Left forelimb (tissue), 1 donor: ENCODE data around the gene RBM33.

Source experiments
- DNase-seq: peaks from one replicate; pipeline ENCODE4 v3.0.0-alpha.2; 2018; ENCODE audit warnings: low spot score

RBM33 gene

GRCh38 chr7:155728116-155728515, 83.7 kb downstream of the RBM33 start:
- no peak for DNase-seq

- no peak for DNase-seq
Measured at GRCh38 chr7:155729847-155730246, 85.4 kb downstream of the RBM33 start.

GRCh38 chr7:155731380-155731779, 86.9 kb downstream of the RBM33 start:
- DNase-seq, result no peak

GRCh38 chr7:155731871-155732270, 87.4 kb downstream of the RBM33 start:
- no peak for DNase-seq

- DNase-seq, result no peak
Measured at GRCh38 chr7:155732286-155732685, 87.8 kb downstream of the RBM33 start.

- no peak for DNase-seq
Measured at GRCh38 chr7:155733582-155734444, 89.4 kb downstream of the RBM33 start.

- DNase-seq, result no peak
Measured at GRCh38 chr7:155734445-155734809, 90.0 kb downstream of the RBM33 start.

- no peak for DNase-seq
Measured at GRCh38 chr7:155735442-155736115, 91.1 kb downstream of the RBM33 start.

- no peak for DNase-seq
Measured at GRCh38 chr7:155737590-155737989, 93.1 kb downstream of the RBM33 start.

- no peak for DNase-seq
Measured at GRCh38 chr7:155738104-155738503, 93.6 kb downstream of the RBM33 start.

GRCh38 chr7:155738652-155739537, 94.4 kb downstream of the RBM33 start:
- no peak for DNase-seq

GRCh38 chr7:155739538-155740143, 95.2 kb downstream of the RBM33 start:
- no peak for DNase-seq

GRCh38 chr7:155741082-155741481, 96.6 kb downstream of the RBM33 start:
- DNase-seq, result no peak

GRCh38 chr7:155741805-155742204, 97.3 kb downstream of the RBM33 start:
- DNase-seq, result no peak

- DNase-seq, result no peak
Measured at GRCh38 chr7:155743177-155743576, 98.7 kb downstream of the RBM33 start.

GRCh38 chr7:155744971-155745683, 100.7 kb downstream of the RBM33 start:
- no peak for DNase-seq

- DNase-seq, result no peak
Measured at GRCh38 chr7:155745737-155746136, 101.3 kb downstream of the RBM33 start.

- no peak for DNase-seq
Measured at GRCh38 chr7:155746188-155746587, 101.7 kb downstream of the RBM33 start.

GRCh38 chr7:155747209-155747608, 102.7 kb downstream of the RBM33 start:
- no peak for DNase-seq

- DNase-seq, result no peak
Measured at GRCh38 chr7:155749578-155749977, 105.1 kb downstream of the RBM33 start.
